Bronchus fibroblast of lung (primary cell): ENCODE measurements around the gene HYAL4. TPM values are rescaled to one million over a fixed set of nuclear protein-coding genes. Genes with fewer than 3 reads are reported as not detected.

ENCODE experiments used
- total RNA-seq: library from RNA; depleted of rRNA; stranded (reverse); fragments of >200 nt; gene quantifications from 2 replicates; pipeline ENCODE4 v1.2.3, GENCODE V29; 2015

The HYAL4 gene, protein sequence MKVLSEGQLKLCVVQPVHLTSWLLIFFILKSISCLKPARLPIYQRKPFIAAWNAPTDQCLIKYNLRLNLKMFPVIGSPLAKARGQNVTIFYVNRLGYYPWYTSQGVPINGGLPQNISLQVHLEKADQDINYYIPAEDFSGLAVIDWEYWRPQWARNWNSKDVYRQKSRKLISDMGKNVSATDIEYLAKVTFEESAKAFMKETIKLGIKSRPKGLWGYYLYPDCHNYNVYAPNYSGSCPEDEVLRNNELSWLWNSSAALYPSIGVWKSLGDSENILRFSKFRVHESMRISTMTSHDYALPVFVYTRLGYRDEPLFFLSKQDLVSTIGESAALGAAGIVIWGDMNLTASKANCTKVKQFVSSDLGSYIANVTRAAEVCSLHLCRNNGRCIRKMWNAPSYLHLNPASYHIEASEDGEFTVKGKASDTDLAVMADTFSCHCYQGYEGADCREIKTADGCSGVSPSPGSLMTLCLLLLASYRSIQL
- total RNA-seq: not detected in 2 replicates

DNA sequence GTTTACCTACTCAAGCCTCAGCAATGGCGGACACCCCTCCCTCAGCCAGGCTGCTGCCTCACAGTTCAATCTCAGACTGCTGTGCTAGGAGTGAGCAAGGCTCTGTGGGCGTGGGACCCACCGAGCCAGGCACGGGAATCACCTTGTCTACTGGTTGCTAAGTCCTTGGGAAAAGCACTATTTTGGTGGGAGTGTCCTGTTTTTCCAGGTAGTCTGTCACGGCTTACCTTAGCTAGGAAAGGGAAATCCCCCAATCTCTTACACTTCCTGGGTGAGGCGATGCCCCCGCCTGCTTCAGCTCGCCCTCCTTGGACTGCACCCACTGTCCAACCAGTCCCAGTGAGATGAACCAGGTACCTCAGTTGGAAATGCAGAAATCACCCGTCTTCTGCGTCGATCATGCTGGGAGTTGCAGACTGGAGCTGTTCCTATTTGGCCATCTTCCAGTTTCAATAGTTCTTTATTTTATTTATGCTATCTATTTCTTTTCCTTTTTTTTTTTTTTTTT is at the start of gene HYAL4:
TSS of gene HYAL4 (plus strand) at position 458 of the 508 bp plus-strand sequence. CDS start 23,105 bp downstream, outside the sequence.

DNA sequence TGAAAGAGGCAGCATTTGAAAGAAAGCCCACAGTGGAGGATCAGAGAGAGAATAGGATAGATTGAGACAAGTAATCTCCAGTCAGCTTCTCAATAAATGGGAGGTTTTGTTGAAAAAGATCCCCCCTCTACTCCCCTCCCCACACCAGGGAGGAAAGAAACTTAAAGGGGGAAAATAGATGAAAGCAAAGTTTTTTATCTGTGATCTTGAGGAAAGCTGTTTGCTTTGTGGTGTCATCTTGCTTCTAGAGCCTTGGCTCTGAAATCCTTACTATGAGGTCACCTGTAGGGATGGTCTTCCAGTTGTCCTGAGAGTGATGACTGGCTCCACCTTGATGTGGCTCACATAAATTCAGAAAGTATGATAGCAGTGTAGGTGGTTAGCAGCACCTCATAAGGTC is 80.0 kb downstream of the HYAL4 start, which contains the start of gene SPAM1:
TSS of gene SPAM1 (plus strand) at position 301 of the 400 bp plus-strand sequence. CDS start 28,330 bp downstream, outside the sequence.

Other genes with a start within 250 kb of the HYAL4 start
- not detected in 2 replicates for gene ASB15, start 243.3 kb upstream of the HYAL4 start, total RNA-seq
- not detected in 2 replicates for gene LMOD2, start 189.3 kb upstream of the HYAL4 start, total RNA-seq
- 8.0 and 10.8 TPM in 2 replicates for gene WASL, start 96.2 kb upstream of the HYAL4 start, total RNA-seq
- not detected in 2 replicates for gene SPAM1, start 80.1 kb downstream of the HYAL4 start, total RNA-seq
- under 0.01 TPM in 1 of 2 replicates, not detected in the other for gene TMEM229A, start 187.9 kb downstream of the HYAL4 start, total RNA-seq